ENCODE data around the gene GLDC.

- TF ChIP-seq TAF1 (IDR thresholded peaks at IDR 0.05; ENCODE audit: borderline replicate concordance, insufficient read depth, low read length) (no peak), POLR2AphosphoS5 (IDR thresholded peaks at IDR 0.05; ENCODE audit: low read depth, low read length) (no peak), SIN3A (IDR thresholded peaks at IDR 0.05; ENCODE audit: borderline replicate concordance, insufficient read depth, low read length) (no peak)
Measured at GRCh38 chr9:6667633-6668280, 22.2 kb upstream of the GLDC start.
